Effector CD4-positive, alpha-beta T cell (primary cell): ENCODE results near the gene ZNF574.
"Not testable (repeated sequence)": the region's sequence is repeated elsewhere in the genome, so short reads cannot be mapped to it uniquely, and the experiment has no call there.

ENCODE experiments used
- DNase-seq: peaks from one replicate; pipeline ENCODE4 v3.0.0-alpha.2; 2020

ZNF574 gene

GRCh38 chr19:42083537-42083936 is 7.6 kb downstream of the ZNF574 start:
- no peak for DNase-seq

GRCh38 chr19:42086188-42086736 is 10.3 kb downstream of the ZNF574 start:
- no peak for DNase-seq

GRCh38 chr19:42086770-42087550 is 11.0 kb downstream of the ZNF574 start:
- DNase-seq = no peak

GRCh38 chr19:42088471-42089190 is 12.7 kb downstream of the ZNF574 start:
- no peak for DNase-seq

- DNase-seq = no peak
These were observed 13.3 kb downstream of the ZNF574 start for GRCh38 chr19:42089191-42089750.

GRCh38 chr19:42089772-42090171 is 13.8 kb downstream of the ZNF574 start:
- DNase-seq = no peak

- no peak for DNase-seq
These were observed 14.7 kb downstream of the ZNF574 start for GRCh38 chr19:42090672-42091071.

GRCh38 chr19:42091300-42091699 is 15.3 kb downstream of the ZNF574 start:
- no peak for DNase-seq

GRCh38 chr19:42091742-42092141 is 15.8 kb downstream of the ZNF574 start:
- DNase-seq = no peak

GRCh38 chr19:42092350-42092749 is 16.4 kb downstream of the ZNF574 start:
- DNase-seq = peak; percentile 25

- no peak for DNase-seq
These were observed 17.5 kb downstream of the ZNF574 start for GRCh38 chr19:42093505-42093904.

GRCh38 chr19:42093926-42094325 is 18.0 kb downstream of the ZNF574 start:
- no peak for DNase-seq

- no peak for DNase-seq
These were observed 19.3 kb downstream of the ZNF574 start for GRCh38 chr19:42095142-42095813.

GRCh38 chr19:42095814-42096230 is 19.9 kb downstream of the ZNF574 start:
- no peak for DNase-seq

- no peak for DNase-seq
These were observed 20.4 kb downstream of the ZNF574 start for GRCh38 chr19:42096255-42096837.

- DNase-seq = no peak
These were observed 21.5 kb downstream of the ZNF574 start for GRCh38 chr19:42097461-42097860.

- no peak for DNase-seq
These were observed 22.8 kb downstream of the ZNF574 start for GRCh38 chr19:42098781-42099180.

GRCh38 chr19:42099336-42099925 is 23.5 kb downstream of the ZNF574 start:
- DNase-seq = no peak

GRCh38 chr19:42100241-42100640 is 24.3 kb downstream of the ZNF574 start:
- not testable (repeated sequence) for DNase-seq

GRCh38 chr19:42102877-42103276 is 26.9 kb downstream of the ZNF574 start:
- DNase-seq = no peak

- no peak for DNase-seq
These were observed 29.4 kb downstream of the ZNF574 start for GRCh38 chr19:42105368-42105767.
